GM18508 (cell line): Measurements from ENCODE around the gene FMNL1.

ENCODE experiments used
- ATAC-seq: cut with Tn5 transposase; IDR thresholded peaks from one replicate; pipeline ENCODE4 v1.9.1; 2021; ENCODE audit warnings: moderate number of reproducible peaks; ENCODE audit not compliant: insufficient read depth, unreplicated experiment

Gene FMNL1

DNA sequence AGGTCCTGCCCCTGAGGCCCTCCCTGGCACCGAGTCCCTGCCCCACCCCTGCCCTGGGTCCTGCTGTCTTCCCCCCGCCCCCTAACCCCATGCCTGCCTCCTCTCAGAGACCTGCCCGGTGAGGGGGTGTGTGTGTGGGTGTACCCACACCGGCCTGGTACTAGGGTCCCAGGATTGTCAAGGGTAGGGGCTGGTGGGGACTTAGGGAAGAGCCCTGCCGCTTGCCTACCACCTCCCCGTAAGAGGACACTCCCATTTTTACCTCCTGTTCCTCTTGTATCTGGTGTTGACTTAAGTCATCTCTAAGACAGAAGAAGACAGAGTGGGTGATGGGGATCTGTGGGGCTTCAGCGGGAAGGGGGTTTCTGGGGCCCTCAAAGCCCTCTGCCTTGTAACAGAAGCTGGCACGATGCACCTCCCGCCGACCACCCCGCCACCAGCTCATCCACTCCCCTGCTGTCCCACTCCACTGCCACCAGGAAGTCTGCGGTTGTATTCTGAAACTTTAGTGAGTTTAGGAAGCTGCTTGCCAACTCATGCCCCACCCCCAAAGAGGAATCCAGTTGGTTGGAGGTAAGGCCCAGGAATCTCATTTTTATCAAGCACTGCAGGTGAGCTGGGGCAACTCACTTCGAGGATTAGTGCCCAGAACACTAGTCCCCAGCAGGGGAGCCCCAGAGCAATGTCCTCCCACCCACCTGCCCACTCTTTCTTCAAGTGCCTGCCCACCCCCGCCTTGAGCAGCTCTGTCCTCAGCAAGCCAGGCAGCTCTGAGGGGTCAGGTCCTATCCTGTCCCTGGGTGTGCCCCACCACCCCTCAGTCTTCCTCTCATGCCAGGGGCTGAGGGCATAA lies 34.7 kb downstream of the FMNL1 start:
- no peak for ATAC-seq

DNA sequence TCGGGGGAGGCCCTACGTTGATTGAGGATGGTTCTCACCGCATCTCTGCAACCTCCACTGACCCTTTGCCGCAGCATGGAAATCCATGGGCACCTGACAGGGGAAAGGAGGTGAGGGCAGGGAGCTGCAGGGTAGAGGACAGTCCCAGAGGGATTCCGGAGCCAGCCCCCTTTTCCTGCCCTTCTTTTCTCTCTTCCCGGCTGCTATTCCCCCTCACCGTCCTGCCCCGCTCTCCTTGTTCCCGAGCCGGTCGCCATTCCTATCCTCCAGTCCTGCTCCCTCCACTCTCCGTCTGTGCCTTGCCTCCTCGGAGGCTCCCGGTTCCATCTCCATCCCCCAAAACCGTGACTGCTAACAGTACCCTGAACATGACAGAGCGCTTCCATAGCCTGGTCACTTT lies 35.4 kb downstream of the FMNL1 start:
- ATAC-seq, result no peak

DNA sequence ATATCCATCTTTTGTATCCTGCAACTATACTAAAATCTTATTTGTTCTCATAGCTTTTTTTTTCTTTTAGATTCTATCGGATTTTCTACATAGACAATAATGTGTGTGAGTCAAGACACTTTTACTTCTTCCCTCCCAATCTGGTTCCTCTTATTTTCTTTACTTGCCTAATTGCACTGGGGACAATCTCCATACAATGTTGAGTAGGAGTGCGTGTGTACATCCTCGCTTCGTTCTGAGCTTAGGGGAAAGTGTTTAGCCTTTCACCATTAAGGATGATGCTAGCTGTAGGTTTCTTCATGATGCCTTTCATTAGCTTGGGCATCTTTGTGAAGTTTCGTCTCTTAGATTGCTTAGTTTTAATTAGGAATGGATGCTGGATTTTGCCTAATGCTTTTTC lies 37.3 kb downstream of the FMNL1 start:
- no peak for ATAC-seq

DNA sequence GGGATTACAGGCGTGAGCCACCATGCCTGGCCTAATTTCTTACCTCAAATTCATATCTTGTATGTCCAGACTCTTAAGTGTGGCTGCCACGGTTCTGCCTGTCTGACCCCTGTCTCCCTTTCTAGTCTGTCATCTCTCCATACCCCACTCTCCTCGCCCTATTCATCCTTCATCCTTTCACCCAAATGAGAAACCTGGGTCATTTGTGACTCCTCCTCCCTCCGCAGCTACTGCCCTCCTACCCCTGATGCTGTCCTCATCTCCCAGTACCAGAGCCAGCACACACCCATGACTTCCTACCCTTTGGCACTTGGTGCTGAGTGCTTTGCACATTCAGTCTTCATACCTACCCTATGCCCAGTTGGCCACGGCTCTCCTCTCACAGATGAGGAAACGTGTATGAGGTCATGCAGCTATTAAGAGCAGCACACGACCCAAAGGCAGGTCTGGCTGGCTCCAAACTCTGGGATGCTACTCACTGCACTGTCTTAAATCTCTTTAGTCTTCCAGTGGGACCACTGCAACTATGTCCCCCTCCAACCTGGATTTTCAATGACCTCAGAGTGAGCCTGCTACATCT lies 38.6 kb downstream of the FMNL1 start:
- no peak for ATAC-seq

DNA sequence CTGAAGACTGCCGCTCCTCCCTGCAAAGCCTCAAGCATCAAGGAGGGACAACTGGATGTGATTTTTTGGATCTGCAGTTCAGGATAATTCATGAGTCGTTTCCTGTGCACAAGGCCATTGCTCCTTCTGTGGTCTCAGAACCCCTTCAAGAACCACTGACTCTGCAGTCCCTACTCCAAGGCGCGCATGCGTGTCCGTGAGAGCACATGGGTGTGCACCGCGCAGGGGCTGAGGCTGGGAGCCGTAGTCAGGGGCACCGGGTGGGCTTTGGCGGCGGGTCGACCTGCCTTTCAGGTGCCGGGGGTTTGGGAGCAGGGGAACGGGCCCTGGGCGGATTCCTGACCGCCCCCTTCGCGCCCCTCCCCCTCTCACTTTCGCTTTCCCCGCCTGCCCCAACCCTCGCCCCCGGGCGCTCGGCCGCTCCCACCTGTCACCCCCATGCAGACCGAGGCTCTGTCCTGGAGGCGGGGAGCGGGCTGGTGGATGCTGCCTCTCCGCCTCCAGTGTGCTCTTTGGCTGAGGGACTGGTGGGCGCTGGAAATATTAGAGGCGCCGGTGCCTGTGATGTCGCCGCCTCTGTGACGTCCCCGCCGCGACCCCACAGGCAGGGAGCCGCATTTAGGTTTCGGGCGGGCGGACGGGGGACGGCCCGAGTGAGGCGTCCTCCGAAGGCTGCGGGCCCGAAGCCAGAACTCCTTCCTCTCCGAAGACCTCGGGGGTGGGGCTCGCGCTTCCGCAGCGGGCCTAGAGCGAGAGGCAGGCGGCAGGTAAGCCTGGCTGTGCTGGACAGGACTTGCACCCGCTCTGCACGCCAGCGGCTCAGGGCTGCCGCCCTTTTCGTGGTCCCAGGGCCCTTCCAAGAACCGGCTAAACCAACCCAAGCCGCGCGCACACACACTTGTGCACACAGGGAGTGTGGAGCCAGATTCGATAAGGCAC lies 40.2 kb downstream of the FMNL1 start, which contains the start of gene SPATA32:
Gene SPATA32, minus strand, starts transcription at position 518 of the 939 bp plus-strand sequence. Its CDS starts 78 bp downstream, at position 440.
- ATAC-seq, result no peak

DNA sequence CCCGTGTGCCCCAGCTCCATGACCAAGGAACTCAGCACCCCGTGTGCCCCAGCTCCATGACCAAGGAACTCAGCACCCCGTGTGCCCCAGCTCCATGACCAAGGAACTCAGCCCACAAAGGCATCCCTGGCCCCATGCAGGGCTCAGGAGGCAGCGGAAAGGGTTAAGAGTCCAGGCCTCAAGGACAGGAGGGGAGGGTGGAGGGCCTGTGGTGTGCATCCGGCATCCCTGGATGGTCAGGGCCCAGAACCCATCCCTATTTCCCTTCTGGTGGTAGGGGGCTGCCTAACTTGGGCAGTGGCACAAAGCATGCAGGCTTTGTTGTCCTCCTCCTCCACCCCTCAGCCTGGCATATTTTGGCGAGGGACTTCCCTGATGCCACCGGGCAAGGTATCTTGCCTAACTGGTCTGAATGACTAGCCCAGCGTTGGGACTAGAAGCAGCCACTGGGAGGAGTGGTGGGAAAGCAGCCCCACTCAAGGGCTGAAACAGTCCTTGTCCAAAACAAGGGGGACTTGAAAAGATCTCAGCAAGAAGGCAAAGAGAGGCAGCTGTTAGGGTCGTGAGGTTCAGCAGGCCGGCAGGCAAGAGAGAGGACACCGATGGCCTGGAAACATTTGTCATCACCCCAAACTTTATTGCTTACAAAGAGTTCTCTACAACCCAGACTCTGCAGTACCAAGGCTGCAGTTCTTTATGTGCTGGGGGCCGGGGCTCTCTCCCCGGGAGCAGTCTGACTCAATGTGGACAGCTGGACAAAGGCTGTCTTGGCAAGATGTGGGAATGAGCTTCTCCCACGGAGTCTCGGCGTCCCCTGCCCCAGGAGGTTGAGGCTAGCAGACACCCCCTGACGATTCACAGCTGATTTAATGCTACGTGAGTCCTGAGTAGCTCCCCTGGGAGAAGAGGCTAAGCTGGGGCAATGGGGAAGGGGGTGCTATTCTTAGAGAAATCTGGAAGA lies 41.1 kb downstream of the FMNL1 start:
- no peak for ATAC-seq

DNA sequence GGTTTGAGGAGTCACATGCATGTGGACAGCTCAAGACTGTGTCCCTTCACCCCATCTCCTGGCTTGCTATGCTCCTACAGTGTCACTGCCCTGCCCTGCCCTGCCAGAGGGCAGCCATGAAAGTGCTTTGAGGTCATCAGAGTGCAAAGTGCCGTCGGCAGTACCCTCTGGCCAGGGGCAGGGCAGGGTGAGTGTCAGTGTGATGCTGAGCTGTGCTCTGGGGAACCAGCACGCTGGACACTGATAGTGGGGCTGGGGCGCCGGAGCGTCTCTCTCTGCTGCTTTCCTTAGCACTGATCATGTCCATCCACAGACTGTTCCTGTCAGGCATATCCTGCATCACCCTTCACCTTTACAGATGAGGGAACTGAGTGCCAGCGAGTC lies 41.8 kb downstream of the FMNL1 start:
- no peak for ATAC-seq

DNA sequence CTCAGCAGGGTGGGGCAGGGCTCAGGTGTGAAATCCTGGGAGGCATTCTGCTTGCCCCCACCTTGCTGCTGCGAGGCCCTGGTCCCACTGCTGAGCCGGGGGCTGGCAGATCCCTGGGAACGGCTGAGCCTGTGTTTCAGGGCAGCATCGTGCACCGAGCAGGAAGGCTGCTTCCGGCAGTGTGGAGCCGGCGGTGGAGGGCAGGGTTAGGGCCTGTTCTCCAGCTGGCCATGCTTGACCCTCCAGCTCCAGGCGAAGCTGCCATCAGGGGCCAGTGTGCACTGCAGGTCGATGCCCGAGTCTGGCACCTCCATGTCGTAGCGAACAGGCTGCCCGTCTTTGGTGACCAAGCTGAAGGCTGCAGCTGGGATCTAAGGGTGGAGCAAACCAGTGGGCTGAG lies 42.7 kb downstream of the FMNL1 start:
- no peak for ATAC-seq

DNA sequence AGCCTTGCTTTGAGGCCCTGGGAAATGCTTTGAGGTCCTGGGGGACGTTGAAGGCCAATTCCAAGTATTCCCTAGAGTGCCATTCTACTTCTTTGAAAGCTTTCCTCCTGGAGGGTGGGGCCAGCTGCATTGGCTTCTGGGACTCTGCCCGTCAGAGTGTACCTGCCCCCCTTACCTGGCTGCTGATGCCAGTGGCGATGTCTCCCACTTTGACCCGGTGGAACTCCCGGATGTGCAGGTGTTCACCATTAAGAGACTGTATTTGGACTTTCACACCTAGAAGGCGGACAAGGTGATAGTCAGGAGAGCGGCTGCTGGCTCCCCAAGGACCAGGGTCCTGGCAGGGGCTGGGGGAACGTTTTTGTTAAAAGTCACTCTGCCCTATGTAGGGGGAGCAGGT lies 43.3 kb downstream of the FMNL1 start:
- ATAC-seq, result no peak

DNA sequence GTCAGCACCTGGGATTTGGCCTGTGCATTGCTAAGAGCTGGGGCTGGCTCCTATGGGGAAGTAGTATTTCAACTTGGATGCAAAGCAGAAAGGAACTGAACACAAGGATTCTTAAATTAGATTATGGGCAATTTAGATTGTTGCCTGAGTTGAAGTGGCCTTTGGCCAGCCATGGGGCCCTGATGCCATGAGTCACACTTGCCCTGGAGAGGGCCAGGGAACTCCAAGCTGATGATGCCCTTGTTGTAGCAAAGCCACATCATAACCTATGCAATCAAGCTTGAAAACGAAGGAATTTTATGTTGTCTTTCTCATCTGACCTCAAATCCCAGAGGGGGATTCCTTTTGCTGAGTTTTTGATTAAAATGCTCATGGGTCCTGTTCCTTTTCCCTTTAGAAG lies 44.1 kb downstream of the FMNL1 start:
- ATAC-seq, result no peak

DNA sequence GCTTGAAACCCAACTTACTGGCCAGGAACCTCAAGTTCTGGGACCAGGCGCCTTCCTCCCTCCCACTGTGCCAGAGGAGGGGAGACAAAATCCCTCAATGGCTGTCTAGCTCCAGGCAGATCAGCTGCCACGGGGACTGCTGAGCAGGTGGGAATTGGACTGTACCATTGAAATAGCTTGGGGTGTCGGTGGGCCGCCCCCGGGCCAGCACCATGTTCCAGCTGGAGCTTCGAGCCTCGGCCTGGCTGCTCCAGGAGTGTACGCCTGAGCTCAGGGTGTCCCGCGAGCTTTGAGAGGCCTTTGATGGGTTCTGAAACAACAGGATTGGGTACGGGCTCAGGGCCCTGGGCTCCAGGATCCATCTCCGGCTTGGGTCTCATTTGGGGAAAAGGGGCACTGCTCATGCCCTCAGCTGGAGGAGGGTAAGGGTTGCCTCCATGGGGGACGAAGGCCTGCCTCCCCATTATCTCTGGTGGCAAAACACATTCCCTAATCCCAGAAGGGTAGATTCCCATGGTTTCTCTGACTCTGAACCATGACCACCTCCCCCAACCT lies 44.8 kb downstream of the FMNL1 start:
- ATAC-seq, result no peak

DNA sequence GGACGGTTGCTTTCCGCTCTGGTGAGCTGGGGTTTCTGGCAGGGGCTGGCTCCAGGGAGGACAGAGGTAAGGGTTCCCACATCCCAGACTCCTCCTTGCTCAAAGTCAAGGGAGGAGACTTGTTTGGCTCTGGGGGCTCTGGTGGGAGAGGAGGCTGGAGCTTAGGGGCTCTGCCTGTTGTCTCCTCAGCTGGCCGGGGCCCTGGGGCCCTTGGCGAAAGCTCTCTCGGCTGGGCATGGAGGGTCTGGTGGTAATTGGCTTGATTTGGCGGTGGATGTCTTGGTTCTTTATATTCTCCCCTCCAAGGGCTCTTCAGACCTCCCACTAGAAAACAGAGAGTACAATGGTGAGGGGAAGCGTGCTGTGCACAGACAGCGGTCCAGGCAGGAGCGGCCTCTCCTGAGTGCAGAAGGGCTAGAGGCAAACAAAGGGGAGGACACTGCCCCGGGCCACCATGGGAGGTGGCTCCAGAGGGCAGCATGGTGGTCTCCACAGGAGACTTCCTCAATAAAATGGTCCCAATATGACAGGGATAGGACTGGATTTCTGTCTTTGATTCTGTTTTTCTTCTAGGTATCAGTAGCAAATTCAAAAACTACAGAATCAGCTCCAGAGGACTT lies 45.9 kb downstream of the FMNL1 start:
- no peak for ATAC-seq

DNA sequence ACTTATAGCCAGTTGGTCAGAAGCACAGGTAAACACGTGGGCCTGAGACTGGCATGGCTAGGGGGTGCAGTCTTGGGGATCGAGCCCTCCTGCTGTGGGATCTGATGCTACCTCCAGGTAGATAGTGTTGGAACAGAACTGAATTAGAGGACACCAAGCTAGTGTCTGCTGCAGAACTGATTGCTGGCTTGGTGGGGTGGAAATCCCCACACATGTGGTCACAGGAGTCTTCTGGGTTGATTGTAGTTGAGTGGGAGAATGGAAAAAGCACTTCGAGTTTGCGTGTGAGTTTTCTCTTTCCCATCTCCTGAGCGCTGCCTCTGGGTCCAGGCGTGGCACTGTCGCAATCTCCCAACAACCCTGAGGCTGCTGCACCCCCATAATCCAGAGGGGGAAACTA lies 48.2 kb downstream of the FMNL1 start:
- ATAC-seq, result no peak

DNA sequence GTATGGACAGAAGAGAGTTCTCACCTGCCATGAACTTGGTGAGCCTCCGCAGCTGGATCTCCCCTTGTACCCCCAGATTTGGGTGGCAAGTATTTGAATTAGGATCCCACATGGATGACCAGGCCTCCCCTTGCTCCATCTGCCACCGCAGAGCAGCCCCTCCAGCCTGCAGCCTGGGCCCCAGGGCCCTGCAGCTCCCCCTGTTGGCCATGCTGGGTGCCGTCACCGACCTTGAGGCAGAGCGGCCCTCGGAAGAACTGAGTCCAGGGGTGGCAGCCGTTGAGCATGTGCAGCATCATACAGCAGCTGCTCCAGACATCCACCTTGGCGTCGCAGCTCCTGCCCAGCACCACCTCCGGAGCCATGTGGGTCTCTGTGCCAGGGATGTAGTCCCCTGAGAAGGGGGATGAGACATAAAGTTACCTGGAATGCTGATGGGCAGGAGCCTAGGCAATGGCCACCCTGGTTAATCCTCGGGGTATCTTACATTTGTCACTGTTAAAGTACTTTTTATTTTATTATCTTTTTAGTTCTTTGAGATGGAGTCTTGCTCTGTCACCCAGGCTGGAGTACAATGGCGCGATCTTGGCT lies 49.2 kb downstream of the FMNL1 start:
- ATAC-seq, result no peak

DNA sequence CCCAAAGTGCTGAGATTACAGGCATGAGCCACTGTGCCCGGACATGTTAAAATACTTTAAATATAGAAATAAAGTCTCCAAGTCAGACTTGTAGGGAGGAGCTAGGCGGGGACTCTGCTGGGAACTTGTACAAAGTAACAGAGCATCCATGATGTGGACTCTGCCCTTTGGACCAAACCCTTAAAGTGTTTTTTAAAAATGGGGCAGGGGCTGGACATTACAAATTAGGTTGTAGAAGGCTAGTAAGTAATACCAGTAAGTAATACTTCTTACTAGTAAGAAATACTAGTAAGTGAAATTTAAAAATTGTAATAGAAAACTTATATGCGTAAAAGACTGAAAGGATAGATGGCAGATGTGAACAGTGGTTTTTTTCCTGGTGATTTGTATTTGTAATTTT lies 49.9 kb downstream of the FMNL1 start:
- no peak for ATAC-seq

DNA sequence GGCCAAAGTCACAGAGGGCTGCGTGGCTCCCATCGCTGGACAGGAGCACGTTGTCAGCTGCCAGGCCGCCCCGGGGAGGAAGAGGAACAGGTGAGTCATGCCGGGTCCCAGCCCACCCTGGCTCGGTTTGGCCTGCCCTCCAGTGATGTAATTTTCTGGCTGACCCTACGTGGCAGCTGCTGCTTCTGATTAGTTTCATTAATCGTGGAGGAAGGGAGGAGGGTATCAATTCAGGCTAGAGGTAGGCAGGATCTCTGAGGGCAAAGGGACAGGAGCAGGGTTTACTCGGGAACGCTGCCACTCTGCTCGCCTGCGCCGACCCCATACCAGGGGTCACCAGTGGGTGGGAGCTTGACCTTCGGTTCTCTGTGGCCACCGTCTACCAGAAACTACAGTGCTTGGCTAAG lies 51.9 kb downstream of the FMNL1 start:
- no peak for ATAC-seq

DNA sequence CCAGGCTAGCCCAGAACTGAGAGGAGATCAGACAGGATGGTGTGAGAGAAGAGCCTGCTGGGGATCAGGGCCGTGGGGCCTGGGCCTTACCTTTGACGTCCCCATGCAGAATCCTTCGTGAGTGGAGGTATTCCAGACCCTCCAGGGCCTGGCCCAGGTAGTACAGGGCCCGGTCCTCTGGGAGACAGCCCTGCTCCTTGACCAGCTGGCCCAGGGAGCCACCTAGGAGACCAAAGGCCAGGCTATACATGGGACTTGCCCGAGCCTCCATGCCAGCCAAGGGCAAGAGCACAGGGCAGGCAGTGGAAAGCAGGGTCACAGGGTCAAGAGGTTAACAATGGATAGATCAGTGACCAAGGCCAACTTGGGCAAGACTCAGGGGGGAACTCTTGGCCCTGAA lies 52.3 kb downstream of the FMNL1 start:
- no peak for ATAC-seq

DNA sequence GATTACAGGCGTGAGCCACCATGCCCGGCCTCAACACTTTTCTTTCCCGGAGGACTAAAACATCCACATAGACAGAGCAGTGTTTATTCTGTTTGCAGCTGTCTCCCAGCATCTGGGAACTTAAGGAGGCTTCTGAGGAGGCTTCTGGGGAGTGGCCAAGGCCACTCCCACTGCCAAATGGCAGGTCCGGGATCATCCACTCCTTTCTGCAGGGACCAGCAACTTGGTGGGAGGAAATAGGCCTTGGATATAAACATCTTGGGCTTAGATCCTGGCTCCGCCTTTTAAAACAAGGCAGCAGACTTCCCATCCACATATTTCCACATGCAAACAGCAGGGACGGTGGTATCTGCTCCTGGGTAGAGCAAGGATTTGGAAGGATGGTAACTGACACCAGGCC lies 54.3 kb downstream of the FMNL1 start:
- ATAC-seq, result no peak
